ENCODE data around the gene PLCH2. TPM values are rescaled to one million over a fixed set of nuclear protein-coding genes. Genes with fewer than 3 reads are reported as not detected.

The PLCH2 gene
- total and polyA plus RNA-seq, 12 donors = 0.06 to 0.51 (median 0.10) TPM; not detected in 2

DNA sequence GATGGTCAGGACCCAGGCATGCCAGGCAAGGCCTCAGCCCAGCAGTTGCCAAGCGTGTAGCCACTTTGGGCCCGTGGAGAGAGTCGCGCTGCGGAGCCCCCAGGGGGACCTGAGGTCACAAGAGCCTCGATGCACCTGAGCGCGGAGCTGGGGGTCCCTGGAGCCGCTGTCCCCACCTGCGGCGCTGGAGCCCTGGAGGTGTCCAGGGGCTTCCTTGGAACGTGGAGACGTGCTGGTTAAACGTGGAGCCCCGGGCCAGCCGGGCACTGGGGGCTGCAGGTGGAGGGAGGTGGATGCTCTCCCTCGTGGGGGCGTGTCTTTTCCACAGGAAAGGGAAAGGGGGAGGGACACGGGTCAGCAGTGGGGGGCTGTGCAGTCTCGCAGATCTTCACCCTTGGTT is 3.1 kb downstream of the PLCH2 start:
- Histone ChIP-seq H3K27ac (no peak overlapping the region), H3K36me3 (no peaks in the 10 kb centered on the region), H3K4me1 (peaks cover 0 to 10% (median 0%) of the 10 kb centered on the region in 9 donors), H3K9me3 (no peaks in the 10 kb centered on the region), H3K4me3 (no peak overlapping the region), H3K27me3 (peaks cover 0 to 17% (median 5%) of the 10 kb centered on the region in 7 donors)
- WGBS, 2 donors = 76 to 77% methylated on average over 18 to 20 of the region's 20 CpGs
- ATAC-seq (no peak), DNase-seq (no peak)
- intact Hi-C loops (cut with DNase I) = no loop called here
- TF ChIP-seq, protein P1, sequence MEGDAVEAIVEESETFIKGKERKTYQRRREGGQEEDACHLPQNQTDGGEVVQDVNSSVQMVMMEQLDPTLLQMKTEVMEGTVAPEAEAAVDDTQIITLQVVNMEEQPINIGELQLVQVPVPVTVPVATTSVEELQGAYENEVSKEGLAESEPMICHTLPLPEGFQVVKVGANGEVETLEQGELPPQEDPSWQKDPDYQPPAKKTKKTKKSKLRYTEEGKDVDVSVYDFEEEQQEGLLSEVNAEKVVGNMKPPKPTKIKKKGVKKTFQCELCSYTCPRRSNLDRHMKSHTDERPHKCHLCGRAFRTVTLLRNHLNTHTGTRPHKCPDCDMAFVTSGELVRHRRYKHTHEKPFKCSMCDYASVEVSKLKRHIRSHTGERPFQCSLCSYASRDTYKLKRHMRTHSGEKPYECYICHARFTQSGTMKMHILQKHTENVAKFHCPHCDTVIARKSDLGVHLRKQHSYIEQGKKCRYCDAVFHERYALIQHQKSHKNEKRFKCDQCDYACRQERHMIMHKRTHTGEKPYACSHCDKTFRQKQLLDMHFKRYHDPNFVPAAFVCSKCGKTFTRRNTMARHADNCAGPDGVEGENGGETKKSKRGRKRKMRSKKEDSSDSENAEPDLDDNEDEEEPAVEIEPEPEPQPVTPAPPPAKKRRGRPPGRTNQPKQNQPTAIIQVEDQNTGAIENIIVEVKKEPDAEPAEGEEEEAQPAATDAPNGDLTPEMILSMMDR (IDR thresholded peaks at IDR 0.05) = no peak

DNA sequence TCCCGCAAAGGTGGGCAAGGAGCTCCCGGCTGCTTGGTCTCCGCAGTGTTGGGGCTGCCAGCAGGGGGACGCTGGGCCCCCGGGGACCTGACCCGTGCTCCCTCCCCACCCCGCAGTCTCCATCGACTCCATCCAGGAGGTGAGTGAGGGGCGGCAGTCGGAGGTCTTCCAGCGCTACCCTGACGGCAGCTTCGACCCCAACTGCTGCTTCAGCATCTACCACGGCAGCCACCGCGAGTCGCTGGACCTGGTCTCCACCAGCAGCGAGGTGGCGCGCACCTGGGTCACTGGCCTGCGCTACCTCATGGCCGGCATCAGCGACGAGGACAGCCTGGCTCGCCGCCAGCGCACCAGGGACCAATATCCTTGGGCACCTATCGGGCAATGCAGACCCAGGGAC is 3.5 kb downstream of the PLCH2 start:
- TF ChIP-seq, protein P1 (IDR thresholded peaks at IDR 0.05) = no peak
- Histone ChIP-seq H3K9me3 (no peaks in the 10 kb centered on the region), H3K4me3 (no peak overlapping the region), H3K27me3 (peaks cover 0 to 13% (median 5%) of the 10 kb centered on the region in 7 donors), H3K4me1 (peaks cover 0 to 8% (median 0%) of the 10 kb centered on the region in 9 donors), H3K27ac (no peak overlapping the region), H3K36me3 (no peaks in the 10 kb centered on the region)
- ATAC-seq (no peak), DNase-seq (no peak)
- intact Hi-C loops (cut with DNase I) = no loop called here
- WGBS, 2 donors = 85 to 87% methylated on average over 28 of the region's 28 CpGs

DNA sequence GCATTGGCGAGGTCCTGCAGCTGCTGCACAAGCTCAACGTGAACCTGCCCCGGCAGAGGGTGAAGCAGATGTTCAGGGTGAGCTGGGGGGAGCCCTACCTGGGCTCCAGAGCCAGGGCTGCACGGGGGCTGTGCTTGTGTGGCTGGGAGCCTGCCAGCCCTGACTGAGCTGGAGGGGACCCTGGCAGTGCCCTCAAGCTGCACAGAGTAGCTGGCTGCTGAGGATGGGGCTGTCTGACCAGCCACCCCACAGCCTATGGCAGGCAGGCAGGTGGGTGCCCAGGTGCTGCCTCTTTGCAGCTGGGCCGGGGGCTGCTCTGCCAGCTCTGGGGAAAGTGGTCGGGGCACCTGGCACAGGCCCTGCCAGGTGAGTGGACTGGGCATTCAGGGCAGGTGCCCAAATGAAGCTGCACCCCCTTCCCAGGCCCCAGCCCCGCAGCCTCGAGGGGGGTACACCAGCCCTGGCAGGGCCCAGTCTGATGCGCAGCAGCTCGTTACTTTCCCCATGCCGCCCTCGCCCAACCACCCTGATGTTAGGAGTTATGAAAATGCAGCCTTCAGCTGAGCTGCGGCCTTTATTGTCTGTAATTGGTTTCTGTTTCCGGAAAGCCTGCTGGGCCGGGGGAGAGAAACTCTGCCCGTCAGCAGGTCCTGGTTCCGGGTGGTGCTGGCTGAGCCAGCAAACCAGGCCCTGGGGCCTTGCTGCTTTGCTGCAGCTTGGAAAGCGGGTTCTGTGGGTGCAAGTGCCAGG is 4.3 kb downstream of the PLCH2 start:
- Histone ChIP-seq H3K27me3 (peaks cover 0 to 12% (median 5%) of the 10 kb centered on the region in 7 donors), H3K4me3 (no peak overlapping the region), H3K9me3 (no peaks in the 10 kb centered on the region), H3K36me3 (no peaks in the 10 kb centered on the region), H3K27ac (no peak overlapping the region), H3K4me1 (peaks cover 0 to under 1% (median 0%) of the 10 kb centered on the region in 9 donors)
- WGBS, 2 donors = 79 to 82% methylated on average over 18 of the region's 18 CpGs
- TF ChIP-seq, protein P1 (IDR thresholded peaks at IDR 0.05) = no peak
- ATAC-seq = no peak
- no peak for DNase-seq
- intact Hi-C loops (cut with DNase I) = no loop called here

DNA sequence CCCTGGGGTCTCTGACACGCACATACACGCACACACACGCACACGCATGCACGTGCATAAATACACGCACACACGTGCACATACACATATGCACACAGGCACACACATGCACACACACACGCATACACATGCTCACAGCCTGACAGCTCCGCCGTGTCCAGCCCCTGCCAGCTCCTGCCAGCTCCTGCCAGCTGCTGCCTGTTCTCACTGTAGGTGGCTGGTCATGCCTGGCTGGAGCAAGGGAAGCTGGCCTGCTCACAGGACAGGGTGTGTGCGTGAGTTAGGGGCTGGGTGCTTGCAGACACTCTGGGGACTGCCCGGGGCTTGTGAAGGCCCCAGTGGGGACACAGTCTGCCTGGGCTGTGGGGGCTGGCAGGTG is 4.9 kb downstream of the PLCH2 start:
- 90 to 94% methylated on average over 12 of the region's 12 CpGs for WGBS, 2 donors
- no peak for DNase-seq
- no peak overlapping the region for H3K4me3 ChIP-seq
- no peaks in the 10 kb centered on the region for H3K36me3 ChIP-seq
- no peak for ATAC-seq
- intact Hi-C loops (cut with DNase I) = no loop called here
- H3K9me3 ChIP-seq = no peaks in the 10 kb centered on the region
- H3K27me3 ChIP-seq = peaks cover 0 to 12% (median 5%) of the 10 kb centered on the region in 7 donors
- no peaks in the 10 kb centered on the region for H3K4me1 ChIP-seq
- no peak overlapping the region for H3K27ac ChIP-seq
- TF ChIP-seq, protein P1 (IDR thresholded peaks at IDR 0.05) = no peak
